Activated T-cell treated with anti-CD3 and anti-CD28 coated beads, Interleukin-2, amount 50 U/mL, for 48 hours (primary cell): ENCODE measurements around the gene EXOSC10.

Experiments used
- DNase-seq, 2 experiments: peaks; one replicate each; pipeline ENCODE4 v3.0.0-alpha.2; 2020

The EXOSC10 gene

DNA sequence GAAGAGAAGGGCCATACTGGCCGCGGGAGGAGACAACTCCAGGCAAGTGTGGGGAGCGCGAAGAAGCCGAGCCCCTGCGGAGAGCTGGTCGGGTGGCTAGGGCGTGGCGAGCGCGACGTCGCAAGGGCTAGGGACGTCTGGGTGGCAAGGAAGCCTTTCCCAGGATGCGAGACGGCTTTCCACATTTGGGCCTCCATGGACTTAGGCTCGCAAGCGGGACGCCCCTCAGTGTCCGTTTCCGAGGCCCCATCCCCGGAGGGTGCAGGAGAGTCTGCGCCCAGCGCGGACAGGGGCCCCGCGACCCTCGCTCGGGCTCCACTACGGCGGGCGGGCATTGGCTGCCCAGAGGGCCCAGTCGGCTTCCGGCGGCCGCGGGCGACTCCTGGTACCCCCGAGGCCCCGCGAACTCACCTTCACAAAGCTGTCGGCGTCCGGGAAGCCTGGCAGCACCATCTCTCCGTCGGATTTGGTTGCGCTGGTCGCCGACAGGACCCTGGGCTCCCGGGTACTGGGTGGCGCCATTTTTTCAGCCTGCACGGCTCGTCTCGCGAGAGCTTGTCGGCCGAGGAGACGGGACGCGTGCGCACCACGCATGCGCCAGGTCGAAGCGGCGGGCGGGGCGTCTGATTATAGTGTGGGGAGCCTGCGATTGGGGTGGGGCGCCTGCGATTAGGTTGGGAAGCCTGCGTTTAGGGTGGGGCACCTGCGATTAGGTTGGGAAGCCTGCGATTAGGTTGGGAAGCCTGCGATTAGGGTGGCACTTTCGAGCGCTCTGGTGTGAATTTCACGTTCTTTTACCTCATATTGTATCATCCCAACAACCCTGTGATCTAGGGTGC lies at the start of gene EXOSC10:
Gene EXOSC10, minus strand, starts transcription at position 560 of the 839 bp plus-strand sequence. Its CDS starts 38 bp downstream, at position 522.
- peak; percentile 98 to 99 for DNase-seq

DNA sequence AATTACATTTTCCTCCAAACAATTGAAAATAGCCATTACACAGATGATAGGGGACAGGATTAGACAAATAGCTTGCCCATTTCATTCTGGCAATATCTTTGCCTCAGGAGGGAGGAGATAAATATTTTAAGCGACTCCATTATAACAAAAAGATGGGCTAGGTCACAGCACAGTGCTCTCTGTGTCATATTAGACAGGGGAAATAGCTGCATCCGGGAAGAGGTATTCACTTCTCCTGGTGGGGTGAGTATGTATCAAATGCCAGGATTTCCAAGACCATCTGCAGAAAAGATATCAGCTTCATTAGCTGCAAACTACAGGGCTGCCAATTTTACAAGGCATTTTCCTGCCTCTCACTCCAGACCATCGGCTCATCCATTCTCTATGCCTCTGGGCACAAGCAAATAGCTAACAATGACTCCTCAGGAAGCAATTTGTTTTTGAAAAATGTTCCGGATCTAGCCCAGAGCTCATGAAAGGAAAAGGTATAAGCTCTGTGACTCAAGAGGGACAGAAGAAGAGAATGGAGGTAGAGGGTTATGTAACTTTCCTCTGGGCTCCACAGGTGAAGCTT lies 47.6 kb upstream of the EXOSC10 start:
- DNase-seq, result no peak

DNA sequence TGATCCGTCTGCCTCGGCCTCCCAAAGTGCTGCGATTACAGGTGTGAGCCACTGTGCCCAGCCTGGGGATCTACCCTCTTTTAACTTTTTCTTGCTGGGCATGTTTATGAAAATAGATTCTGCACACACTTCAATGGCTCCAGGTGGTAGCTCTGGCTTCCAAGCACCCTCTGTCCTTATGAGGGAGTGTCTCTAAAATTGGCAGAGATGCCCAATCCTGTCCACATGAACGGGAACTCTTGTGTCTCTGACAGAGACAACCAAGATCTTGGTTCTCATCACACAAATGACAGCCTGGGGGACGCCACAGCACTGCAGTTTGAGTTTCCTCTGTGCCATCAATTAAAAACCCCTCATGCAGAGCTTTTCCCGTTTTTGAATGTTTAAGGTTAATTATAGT lies 46.1 kb upstream of the EXOSC10 start:
- DNase-seq, result no peak

DNA sequence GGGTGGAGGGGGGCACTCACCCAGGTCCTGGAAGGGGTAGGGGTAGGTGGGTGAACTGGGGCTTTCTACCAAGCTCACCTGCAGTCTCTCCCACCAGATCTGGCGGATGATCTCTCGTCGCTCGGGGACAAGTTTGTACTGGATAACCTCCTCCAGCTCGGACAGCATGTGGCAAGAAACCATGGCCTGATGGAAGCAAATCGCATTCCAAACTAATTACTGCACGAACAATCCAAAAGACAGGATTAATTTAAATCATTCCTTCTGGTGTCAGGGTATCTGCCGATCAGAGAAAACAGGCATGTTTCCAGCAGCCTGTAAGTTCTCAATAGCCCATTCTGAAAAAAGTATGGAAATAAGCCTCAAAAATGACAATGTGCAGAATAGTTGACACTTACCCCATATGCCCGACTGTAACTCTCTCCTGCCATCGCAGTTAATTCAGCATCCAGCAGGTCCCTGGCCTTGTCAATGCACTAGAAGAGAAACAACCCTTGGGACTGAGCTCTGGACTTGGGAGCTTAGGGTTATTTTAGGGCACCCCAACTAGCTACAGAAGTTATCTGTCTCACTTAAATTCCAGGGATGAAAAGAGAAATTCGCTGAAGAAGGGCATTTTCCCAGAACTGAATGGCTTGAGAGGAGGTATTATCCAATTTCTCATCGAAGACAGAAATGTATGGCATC lies 45.0 kb upstream of the EXOSC10 start:
- DNase-seq, result no peak

DNA sequence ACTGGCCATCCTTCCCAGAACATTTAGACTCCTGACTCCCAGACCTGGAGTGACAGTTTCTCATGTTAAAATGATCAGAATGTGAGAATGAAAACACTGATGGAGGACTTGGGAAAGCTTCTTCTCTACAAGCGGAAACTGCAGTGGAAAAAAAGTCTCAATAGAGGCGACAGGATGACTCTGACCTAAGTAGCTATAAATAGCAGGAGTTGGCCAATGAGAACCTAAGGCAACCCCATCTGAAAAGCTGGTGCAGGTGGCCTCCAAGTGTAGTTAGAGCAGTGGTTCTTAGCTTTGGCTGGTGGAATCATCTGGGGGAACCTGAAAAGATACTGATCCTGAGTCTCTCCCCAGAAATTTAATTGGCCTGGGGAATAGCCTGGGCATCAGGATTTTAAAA lies 44.2 kb upstream of the EXOSC10 start:
- no peak for DNase-seq

DNA sequence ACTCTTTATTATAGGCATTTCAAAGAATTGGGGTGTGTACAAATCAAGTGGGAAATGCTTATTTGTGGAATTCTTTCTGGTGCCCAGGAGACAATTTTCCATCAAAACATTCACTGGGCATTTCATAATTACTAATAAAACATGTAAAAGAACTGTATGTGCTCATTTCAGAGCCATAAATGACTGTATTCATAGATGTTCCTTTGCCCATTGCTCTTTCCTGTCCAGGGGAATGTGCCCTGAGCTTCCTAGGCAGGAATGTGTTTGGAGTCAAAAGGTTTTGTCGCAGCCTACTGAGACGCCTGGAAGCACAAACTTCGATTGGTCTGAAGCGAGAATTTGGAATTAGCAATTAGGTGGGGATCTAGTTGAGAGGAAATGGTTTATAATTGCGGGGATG lies 43.7 kb upstream of the EXOSC10 start:
- DNase-seq, result no peak

DNA sequence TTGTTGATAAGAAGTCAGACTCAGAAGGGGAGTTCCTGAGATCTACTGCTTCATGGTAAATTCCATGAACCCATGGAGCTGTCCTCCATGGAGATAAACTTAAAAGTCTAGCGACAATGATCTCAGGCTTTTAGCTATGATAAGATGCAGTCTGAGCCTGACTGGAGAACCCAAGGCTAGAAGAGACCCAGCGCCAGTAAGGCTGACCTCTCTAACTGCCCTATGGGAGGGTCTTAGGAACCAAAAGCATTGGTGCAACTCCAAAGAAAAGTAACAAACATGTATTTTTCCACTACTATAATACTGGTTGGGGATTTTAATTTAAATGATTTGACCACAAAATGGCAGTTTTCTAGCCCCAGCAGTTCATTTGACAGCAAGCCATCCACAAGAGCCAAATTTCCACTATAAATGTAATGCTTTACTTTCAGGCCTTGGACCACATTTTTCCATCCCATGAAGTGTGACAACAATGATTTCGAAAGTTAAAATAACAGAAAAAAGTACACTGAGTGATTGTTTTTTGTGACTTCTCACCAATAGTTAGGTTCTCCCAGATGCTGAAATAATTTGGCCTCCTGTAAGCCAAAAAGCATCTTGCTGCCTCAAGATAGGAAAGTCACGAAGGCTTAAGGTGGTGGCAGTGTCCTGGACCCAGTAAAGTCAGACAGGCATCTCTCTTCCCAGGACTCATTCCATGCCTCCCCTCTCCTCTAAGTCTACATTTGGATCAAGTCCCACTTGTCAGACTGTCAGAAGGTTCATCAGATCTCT lies 43.1 kb upstream of the EXOSC10 start:
- DNase-seq, result no peak

DNA sequence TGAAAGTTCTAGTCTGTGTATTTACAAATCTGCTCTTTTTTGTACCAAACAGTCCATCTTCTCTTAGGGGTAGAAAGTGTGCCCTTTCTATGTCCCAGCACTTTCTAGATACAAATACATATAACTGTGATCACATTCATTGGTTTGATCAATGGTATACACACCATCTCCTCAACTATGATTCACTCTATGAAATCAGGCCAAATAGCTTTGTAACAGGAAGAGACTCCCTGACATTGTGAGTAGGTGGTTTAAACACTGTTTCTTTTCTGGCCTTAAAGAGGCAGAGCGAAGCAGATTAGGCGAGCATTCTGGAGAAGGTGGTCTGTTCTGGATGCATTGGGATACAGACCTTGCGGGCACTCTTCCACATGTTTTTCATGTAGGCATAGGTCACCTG lies 39.3 kb upstream of the EXOSC10 start:
- no peak for DNase-seq

DNA sequence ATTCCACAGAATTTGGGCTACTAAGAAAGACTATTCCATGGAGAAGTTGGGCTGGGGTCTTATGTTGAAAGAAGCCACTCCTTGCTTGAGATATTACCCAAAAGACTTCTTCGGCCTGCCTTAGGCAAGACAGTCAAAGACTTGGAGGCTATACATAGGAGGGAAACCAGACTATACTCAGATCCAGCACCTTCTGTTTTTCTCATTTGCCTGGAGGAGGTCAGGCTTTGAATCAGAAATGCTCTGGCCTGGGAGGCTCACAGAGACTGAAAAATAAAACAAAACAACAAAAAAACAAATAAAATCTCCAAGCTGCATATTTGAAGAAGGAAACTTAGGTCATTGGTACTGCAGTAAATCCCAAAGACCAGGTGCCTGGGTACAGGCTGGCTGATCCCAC lies 38.4 kb upstream of the EXOSC10 start:
- no peak for DNase-seq

DNA sequence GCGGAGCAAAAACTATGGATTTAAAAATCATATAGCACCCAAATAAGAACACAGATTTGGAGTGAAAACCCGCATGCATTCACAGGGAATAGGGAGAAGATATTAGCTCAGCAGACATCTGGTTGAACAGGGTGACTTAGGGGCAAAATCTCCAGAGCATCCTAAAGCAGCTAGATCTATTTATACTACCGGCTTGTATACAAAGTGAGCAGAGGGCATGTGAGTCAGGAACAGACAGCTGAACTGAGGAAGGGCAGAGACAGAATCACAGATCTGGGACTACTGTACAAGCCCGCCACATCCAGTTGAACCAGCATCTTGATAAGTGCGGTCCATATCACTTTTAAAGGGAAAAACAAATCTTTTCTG lies 35.2 kb upstream of the EXOSC10 start:
- DNase-seq, result no peak

DNA sequence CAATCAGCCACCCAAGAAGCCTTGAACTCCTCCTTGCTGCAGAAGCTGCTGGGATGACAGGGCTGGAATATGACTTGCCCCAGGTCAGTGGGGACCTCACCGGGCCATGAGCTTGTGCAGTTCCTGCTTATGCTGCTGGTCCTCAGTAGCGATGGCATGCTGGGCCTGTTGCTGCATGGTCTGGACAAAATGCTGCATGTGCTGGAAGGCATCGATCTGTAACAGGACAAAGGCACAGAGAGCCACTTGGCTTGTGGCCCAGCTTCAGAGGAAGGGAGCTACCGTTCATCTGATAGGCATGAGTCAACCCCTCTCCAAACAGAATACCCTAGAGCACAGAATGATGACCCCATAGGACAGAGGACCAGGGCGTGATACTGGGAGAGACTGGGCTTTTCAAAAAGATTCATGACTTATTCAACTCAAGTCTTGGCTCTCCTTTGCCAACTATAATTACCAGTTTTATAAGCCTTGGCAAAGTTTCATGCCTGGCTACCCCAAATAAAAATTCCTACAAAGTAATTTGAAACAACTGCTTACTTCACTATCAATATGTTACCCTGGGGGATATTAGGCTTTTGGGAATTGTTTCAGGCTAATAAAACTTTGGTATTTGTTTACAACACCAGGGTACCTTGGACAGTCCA lies 34.7 kb upstream of the EXOSC10 start:
- no peak for DNase-seq

DNA sequence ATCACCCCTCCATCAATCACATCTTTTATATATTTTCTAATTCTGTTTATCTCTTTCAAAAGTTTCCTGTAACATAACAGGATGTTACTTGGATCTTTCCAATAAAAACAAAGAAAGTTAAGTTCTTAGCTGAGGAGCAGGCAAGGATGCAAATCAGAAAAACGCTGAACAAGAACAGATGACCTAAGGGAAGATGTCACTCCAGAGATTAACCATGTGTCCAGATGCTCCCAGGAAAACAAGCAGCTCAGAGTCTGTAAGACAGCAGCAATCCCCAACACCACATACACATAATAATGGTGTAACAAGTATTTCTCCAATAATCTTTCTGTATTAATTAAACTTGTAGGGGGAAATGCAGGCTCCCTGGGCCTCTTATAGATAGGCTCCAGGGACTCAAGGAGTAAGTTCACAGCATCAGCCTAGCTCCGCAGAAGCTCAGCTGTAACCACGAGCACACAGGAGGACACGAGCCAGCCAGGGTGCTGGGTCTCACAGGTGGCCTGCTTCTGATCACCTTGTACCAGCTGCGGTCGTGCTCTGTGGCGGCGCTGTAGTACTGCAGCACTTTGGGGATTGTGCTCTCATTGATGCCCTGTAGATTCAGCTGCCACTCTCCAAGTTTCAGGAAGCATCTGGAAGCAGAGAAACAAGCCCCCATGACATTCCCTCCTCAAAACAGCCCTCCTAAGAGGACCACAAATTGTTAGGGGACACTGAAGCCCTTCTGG lies 33.1 kb upstream of the EXOSC10 start:
- DNase-seq, result no peak

DNA sequence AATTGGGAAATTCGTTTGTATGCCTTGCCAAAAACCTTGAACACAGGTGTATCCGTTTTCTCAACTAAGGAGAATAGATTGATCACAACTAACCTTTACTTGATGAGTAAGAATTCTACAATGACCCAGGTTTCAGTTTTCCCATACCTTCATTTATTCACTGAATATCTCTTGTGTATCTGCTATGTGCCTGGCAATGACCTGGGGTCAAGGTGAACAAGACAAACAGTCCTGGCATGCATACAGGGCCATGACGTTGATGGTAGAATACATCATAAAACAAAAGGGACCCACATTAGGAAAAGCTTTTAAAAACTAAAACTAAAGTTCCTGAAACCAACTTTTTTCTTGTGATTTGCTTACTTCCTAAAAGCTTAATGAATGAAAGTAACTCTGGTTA lies 32.1 kb upstream of the EXOSC10 start:
- DNase-seq, result no peak

DNA sequence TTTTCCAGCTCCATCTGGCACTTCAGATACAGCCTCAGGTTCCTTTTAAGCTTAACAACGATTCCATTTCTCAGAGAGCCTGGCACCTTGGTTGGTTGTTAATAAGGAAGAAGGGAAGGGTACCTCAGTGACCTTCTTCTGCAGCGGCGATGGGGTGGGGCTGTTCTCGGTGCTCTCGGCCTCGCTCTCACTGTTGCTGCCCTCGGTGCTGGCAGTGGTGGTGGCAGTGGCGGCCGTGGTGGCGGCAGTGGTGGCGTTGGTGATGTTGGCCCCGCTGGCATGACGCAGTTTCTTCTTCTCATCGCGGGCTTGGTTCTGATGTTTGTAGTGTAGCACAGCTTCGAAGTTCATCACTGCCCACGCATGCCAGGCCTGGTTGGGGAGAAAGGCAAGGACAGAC lies 30.7 kb upstream of the EXOSC10 start:
- DNase-seq, result no peak

DNA sequence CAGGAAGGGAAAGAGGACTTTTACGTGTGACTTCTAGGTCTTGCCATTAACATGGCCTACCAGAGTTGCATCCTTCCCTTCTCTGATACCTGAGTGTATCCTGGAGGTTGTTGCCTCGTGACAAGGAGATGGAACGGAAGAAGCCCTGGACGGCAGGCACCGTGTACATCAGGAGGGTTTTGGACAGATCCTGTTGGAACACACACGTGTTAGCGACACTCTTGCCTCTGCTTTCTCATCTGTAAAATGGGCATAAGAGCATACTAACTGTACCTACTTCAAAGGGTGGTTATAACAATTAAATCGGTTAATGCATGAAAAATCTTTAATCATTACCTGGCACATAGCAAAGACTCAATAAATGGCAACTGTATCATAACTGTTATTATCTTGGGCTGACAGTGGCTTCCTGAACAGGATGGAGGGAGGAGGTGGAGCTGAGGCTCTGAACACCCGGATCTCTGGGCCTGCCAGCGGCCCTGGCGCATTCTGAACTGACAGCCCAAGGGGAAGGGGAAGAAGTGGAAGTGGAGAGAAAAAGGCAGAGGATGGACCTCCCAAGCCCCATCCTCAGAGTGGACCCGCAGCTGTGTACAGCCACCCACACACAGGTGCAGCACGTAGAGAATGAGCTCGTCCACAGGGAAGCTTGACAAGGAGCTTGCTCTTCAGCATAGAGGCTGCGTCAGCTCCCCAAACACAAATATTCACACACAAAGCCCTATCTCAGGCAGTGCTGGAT lies 30.2 kb upstream of the EXOSC10 start:
- DNase-seq, result no peak

DNA sequence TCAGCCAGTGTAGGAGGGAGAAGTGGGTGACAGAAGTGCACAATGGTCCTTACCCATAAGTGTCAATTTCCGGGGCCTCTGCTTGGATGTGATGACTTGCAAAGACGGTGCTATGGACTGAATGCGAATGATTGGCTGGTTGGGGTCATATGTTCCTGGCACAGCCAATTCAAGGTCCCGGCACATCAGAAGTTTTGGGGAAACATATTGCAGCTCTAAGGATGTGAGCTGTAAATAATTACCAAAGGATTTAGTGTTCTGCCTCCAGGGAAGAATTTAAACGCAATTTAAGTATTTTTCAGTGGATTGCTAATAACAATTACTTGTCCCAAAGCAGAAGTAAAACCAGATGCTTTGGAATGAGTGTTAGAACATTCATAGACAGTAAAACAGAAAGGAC lies 26.9 kb upstream of the EXOSC10 start:
- no peak for DNase-seq

DNA sequence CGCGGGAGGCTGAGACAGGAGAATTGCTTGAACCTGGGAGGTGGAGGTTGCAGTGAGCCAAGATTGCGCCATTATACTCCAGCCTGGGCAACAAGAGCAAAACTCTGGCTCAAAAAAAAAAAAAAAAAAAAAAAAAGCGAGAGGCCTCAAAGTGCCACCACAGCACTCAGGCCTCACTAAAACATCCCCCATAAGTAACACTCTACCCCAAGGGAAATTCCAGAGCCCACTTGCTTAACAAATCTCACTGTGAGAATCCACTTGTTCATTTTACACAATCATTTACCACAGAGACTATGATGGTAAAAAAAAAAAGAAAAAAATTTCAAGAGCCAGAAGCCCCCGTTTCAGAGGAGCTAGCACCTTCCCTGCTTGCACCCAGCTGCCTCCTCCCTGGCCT lies 26.3 kb upstream of the EXOSC10 start:
- no peak for DNase-seq

DNA sequence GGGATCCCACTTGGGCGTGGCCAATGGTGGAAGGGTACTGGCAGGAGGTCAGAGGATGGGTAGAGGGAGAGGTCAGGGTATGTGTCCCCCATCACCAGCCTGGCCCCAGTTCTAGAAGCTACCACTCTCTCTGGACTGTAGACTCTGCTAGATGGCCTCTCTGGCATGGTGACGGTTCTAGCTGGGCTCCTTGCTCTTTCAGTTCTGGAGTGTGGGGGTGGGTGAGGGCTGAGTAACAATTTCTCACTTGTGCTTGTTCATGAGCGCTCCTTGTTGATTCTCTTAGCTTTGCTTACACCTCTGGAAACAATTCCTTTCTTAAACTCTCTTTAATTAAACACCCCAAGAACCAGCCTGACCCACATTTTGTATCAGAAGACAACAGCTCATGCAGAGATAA lies 25.3 kb upstream of the EXOSC10 start:
- no peak for DNase-seq

DNA sequence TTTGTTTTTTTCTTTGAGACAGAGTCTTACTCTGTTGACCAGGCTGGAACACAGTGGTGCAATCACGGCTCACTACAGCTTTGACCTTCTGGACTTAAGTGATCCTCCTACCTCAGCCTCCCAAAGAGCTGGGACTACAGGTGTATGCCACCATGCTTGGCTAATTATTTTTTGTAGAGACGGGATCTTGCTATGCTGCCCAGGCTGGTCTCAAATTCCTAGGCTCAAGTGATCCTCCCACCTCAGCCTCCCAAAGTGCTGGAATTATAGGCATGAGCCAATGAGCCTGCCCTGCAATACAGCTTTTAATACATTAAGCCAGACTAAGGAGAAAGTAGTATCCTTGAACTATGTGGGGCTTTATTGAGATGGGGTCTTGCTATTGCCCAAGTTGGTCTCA lies 16.6 kb upstream of the EXOSC10 start:
- DNase-seq, result no peak

DNA sequence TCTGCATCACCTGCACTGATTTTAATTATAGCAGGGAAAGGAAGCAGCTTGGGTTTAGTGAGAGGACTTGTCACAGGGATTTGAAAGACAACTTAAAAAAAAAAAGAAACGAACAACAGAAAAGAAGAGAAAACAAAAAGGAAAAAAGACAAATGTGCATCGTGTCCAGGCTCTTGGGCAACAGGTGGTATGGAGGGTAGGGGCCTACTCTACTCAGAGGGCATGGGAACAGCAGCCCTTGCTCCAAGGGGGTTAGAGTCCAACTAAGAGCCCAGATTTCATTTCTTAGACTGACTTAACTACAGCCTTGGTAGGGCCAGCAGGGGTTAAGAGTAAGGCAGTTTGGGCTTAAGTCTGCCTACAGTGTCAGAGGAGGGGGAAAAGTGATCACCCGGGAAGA lies 15.3 kb upstream of the EXOSC10 start:
- no peak for DNase-seq

DNA sequence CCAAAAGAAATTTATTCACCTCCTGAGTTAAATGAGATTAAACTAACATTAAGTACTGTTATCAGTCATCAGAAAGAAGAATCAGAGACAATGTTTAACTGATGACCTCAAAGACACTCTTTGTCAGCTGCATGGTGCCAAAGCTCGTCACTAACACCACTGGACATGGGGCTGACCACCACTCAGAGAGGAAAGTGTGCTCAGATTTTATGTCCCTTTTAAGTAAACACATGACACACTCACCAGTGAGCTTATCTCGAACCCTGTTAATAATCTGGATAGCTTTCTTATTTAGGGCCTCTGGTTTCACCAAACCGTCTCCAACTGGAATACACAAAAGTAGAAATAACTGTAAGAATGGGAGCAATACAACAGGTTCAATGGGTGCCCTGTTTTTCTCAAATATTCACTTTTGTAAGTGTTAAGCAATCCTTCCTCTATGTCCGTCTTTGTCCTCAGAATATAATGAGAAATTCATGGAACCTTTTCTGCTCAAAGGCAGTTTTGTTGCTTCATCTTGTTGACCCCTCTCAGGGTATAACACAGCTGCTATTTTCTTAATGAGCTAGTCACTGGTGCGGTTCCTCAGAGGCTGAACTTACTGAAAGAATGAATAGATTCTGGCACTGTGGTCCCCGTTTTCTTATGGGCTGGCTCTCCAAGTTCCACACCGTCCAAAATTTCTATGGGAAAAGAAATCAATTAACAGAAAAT lies 9.5 kb upstream of the EXOSC10 start:
- no peak for DNase-seq
